ENCODE results near the gene ZNF579. TPM values are rescaled to one million over a fixed set of nuclear protein-coding genes. Genes with fewer than 3 reads are reported as not detected.

The ZNF579 gene
- total and polyA plus RNA-seq, 2 of the 8 experiments (the other 6 are each of a cell fraction or from before 2014, with no cell fraction given): 10.0 to 18.9 TPM

GRCh38 chr19:55552206-55552605 lies 28.4 kb downstream of the ZNF579 start:
- H3K79me1 ChIP-seq (ENCODE audit: low read depth, low read length): no peaks in the 10 kb centered on the region
- H3K9ac ChIP-seq (replicated peaks in 1 of 4; ENCODE audit: extremely low read depth in 1 of 4, low read depth in 3 of 4, low read length in 3 of 4): no peak overlapping the region
- H2BK120ac ChIP-seq (replicated peaks; ENCODE audit: low read depth, low read length): no peak overlapping the region
- FAIRE-seq (no peak), DNase-seq (ENCODE audit: low read depth in 1 of 2, low spot score in 2 of 2) (no peak)
- no peak overlapping the region for H3K23ac ChIP-seq (ENCODE audit: insufficient read length)
- peaks cover 0 to 3% (median 0%) of the 10 kb centered on the region in 4 experiments; a peak in 1 of 7 replicates for H3K27me3 ChIP-seq (replicated peaks in 1 of 4; ENCODE audit: control insufficient read depth in 3 of 4, extremely low read depth in 1 of 4, insufficient read depth in 3 of 4, low read length in 3 of 4)
- H2BK20ac ChIP-seq (ENCODE audit: low read length): no peak overlapping the region
- H2BK12ac ChIP-seq (ENCODE audit: low read depth, low read length): no peak overlapping the region
- H3K56ac ChIP-seq (replicated peaks; ENCODE audit: insufficient read length, low read depth, low read length): no peak overlapping the region
- H3K14ac ChIP-seq (ENCODE audit: insufficient read length): no peak overlapping the region
- ChIA-PET CTCF (ENCODE audit: partially characterized antibody) (interaction anchor here (0.6 to 1.2 kb wide), 3 partner anchors 10 to 80 kb away, joined by 3 to 4 read pairs (median 3); no protein-coding TSS in a partner anchor), POLR2A (ENCODE audit: partially characterized antibody) (interaction anchor here (0.6 to 1.5 kb wide), 5 partner anchors 13 to 54 kb away, joined by 3 to 5 read pairs (median 3); no protein-coding TSS in a partner anchor)
- H2AK5ac ChIP-seq (ENCODE audit: low read depth, low read length): no peak overlapping the region
- peaks cover 4 to 14% (median 7%) of the 10 kb centered on the region in 4 experiments; a peak in 6 of 7 replicates for H3K4me1 ChIP-seq (replicated peaks in 1 of 4; ENCODE audit: control insufficient read depth in 3 of 4, insufficient read depth in 4 of 4, low read length in 3 of 4)
- H2BK15ac ChIP-seq (ENCODE audit: low read length): no peak overlapping the region
- H4K20me1 ChIP-seq (replicated peaks in 1 of 2; ENCODE audit: control insufficient read depth in 1 of 2, insufficient read depth in 2 of 2, low read length in 2 of 2): no peaks in the 10 kb centered on the region
- no peak overlapping the region for H2BK5ac ChIP-seq (ENCODE audit: low read depth, low read length)
- no peak overlapping the region; a peak in 1 of 4 replicates for H3K4me2 ChIP-seq (ENCODE audit: insufficient read depth in 1 of 2, low read depth in 2 of 2, low read length in 2 of 2)
- WGBS, 2 experiments (ENCODE audit: extremely low coverage in 1 of 2, insufficient coverage in 1 of 2, insufficient read length in 1 of 2, insufficient replicate concordance in 2 of 2, low coverage in 1 of 2, low lambda C conversion rate in 2 of 2, missing lambda C conversion rate in 1 of 2): 92% methylated on average over 5 of the region's 5 CpGs; no CpG with 5 or more reads in 1 of the 2 experiments
- H3K23me2 ChIP-seq (ENCODE audit: low read depth, low read length): peaks cover 7% of the 10 kb centered on the region; the same call in 1 of the 2 replicates
- no peak overlapping the region for H3K18ac ChIP-seq (ENCODE audit: extremely low read depth, low read length)
- H4K8ac ChIP-seq (ENCODE audit: extremely low read depth, insufficient read depth, low read length): no peak overlapping the region
- no peak overlapping the region for H2AFZ ChIP-seq (ENCODE audit: low read length)
- H3K4ac ChIP-seq (replicated peaks; ENCODE audit: insufficient read length, low read depth, low read length): no peak overlapping the region
- no peaks in the 10 kb centered on the region for H3K79me2 ChIP-seq (ENCODE audit: control insufficient read depth in 1 of 2, insufficient read depth in 2 of 2, low read length in 2 of 2)
- H3K27ac ChIP-seq (ENCODE audit: low read depth, low read length): no peak overlapping the region
- H3K9me3 ChIP-seq (ENCODE audit: insufficient read depth in 2 of 2, low read depth in 1 of 2, low read length in 1 of 2): no peaks in the 10 kb centered on the region
- no peak overlapping the region for H4K91ac ChIP-seq (replicated peaks; ENCODE audit: insufficient read length, low read length)
- H3K4me3 ChIP-seq (ENCODE audit: extremely low read depth in 1 of 4, insufficient read depth in 2 of 4, low read depth in 3 of 4, low read length in 4 of 4): no peak overlapping the region
- no peak overlapping the region for H4K5ac ChIP-seq (ENCODE audit: insufficient read length, low read depth, low read length)
- H3K36me3 ChIP-seq (ENCODE audit: control insufficient read depth in 2 of 4, insufficient read depth in 4 of 4, low read length in 3 of 4): no peaks in the 10 kb centered on the region
- TF ChIP-seq BACH1 (IDR thresholded peaks at IDR 0.05; ENCODE audit: low read length) (no peak), ATF2 (IDR thresholded peaks at IDR 0.05; ENCODE audit: low read length) (no peak), SP1 (IDR thresholded peaks at IDR 0.05; ENCODE audit: low read depth, low read length) (no peak), JUND (IDR thresholded peaks at IDR 0.05; ENCODE audit: low read length) (no peak), HDAC2 (IDR thresholded peaks at IDR 0.05; ENCODE audit: borderline replicate concordance in 1 of 2, low read depth in 2 of 2, low read length in 2 of 2) (no peak), HDAC6 (IDR thresholded peaks at IDR 0.05; ENCODE audit: low read depth, low read length) (no peak), GTF2F1 (IDR thresholded peaks at IDR 0.05; ENCODE audit: borderline replicate concordance, low read depth, low read length) (no peak), MAFK (IDR thresholded peaks at IDR 0.05; ENCODE audit: low read depth, low read length) (no peak), TBP (IDR thresholded peaks at IDR 0.05; ENCODE audit: low read depth, low read length) (no peak), POLR2AphosphoS5 (IDR thresholded peaks at IDR 0.05; ENCODE audit: low read depth, low read length) (no peak)

Measured in H1 (cell line).